OCI-M2 (cell line): ENCODE data around the gene DLG2.

Experiments used
- DNase-seq: peaks from one replicate; lab custom pipeline; 2025; ENCODE audit not compliant: unreplicated experiment; lab: John Stamatoyannopoulos, UW

DLG2 gene

DNA sequence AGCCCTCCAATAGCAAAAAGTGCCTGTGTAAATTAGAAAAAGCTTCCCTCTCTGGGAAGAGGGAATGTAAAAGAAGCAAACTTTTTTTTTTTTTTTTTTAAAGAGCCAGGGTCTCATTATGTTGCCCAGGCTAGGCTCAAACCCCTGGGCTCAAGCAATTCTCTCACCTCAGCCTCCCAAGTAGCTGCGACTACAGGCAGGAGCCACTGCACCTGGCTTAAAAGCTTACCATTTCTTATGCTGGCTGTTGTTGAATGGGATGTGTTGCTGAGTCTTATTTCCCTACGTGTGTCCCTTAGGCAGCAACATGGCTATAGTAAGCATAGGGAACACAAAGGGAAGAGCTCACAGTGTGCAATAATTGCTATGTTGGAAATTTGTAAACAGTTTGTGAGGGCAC, 2115.5 kb downstream of the DLG2 start:
- no peak for DNase-seq

DNA sequence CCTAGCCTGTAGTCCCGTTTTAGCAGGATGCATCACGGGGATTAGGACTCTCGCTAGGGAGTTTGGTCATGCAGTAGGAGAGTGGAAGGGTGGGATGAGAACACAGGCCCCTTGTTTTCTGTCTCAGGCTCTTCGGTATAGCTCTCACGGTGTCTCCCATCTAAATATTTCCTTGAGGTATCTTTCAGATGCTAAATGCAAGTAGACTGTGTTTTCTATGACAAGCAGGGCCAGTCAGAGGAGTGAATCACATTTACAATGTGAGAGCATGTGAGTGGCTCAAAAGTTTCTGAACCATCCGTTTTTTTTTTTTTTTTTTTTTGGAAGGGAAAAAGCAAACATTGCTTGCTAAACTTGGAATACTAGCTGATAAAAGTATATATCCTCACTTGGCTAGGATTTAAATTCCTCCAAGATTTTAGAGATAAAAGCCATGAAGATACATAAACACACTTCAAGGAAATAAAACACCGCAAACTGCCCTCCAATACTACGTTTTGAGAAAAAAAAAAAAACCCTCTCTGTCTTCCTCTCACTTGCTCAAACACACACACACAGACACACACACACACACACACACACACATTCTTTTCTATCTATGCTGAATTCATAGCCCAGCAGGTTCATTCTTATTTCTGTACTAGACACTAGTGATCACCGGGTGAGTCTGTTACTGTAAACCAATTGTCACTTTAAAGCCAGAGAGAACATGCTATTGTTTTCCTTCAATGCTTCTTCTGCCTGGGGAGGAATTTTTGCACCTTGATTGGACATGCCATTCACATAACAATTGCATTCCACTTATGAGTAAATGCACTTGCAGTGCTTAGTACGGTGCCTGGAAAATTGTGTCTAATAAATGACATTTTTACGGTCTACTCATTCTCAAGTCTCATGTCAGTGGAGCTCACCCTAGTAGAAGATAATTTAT, 2116.3 kb downstream of the DLG2 start:
- DNase-seq, result no peak

DNA sequence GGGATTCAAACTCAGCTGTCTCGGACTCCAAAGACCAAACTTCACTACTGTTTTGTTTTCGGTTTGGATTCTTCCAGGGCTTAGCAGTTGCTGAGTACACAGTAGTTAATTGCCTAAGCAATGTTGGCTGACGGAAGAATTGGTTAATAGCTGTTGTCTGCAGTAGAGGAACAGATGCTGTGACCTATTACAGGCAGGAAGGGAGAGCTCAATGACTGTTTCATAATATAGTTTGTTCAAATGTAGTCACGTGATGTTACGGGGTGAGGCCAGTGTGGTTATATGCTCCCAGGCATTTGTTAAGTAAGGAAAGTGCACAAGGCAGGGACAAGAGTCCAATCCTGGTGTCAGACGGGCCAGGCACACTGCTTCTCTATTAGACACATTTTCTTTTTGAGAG, 2118.3 kb downstream of the DLG2 start:
- no peak for DNase-seq

DNA sequence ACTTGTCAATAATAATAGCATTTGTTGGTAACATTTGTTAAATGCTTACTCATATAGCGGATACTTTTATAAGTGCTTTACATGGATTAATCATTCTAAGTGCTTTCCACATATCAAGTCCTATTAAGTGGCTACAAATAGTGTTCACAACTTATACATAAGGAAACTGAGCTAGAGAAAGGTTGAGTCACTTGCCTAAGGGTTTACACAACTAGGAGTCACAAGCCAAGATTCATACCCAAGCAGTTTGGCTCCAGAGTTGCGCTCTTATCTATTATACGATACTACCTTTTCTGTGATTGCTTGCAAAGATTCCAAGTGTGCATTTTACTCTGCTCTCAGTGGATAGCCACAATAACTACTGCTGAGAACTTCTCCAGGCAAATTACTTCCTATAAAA, 2125.1 kb downstream of the DLG2 start:
- DNase-seq, result no peak

DNA sequence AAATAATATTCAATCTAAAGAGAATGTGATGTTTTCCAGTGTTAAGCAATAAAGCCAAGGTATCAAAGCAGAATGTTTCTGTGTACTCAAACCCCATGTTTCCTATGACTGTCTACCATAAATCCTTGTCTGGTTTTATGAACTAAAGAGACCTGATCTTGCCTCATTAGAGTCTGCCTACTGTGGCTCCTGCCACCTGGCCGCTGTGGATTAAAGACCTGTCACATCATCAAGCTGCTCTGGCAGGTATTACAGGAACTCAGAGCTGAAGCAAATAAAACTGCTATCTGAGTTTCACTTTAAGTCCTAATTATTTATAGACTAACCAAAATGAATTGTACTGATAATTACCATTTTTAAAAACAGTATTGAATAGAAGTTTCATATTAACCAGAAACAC, 2133.2 kb downstream of the DLG2 start:
- no peak for DNase-seq

DNA sequence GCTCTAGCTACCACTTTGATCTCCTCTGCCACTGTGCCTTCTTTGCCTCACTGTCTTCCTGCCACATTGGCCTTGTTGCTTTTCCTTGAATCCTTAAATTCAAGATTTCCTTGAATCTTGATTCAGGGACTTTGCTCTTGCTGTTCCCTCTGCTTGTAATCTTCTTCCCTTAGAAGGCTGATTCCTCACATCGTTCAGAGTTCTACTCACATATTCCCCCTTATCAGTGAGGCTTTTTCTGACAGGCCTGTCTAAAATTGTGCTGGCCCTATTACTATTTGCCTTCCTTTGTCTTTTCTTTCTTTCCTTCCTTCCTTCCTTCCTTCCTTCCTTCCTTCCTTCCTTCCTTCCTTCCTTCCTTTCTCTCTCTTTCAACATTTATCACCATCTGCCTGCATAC, 2134.1 kb downstream of the DLG2 start:
- DNase-seq, result no peak

DNA sequence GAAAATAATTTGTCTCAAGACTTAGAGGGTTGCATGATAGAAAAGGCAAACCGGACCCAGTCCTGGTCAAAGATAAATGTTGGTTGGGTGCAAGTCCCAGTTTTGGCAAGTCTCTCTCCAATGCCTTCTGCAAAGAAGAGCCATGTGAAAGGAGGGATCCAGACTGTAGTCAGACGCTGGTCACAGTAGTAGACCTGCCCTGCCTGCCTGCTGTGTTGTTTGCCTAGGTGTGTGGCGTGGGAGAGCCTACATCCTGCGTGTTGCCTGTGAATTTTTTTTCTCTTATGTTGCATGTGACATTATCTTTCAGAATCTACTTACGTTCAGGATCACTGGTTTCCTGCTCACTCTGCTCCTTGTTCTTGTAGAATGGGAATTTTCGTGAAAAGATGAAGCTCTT, 2143.3 kb downstream of the DLG2 start:
- DNase-seq, result no peak

DNA sequence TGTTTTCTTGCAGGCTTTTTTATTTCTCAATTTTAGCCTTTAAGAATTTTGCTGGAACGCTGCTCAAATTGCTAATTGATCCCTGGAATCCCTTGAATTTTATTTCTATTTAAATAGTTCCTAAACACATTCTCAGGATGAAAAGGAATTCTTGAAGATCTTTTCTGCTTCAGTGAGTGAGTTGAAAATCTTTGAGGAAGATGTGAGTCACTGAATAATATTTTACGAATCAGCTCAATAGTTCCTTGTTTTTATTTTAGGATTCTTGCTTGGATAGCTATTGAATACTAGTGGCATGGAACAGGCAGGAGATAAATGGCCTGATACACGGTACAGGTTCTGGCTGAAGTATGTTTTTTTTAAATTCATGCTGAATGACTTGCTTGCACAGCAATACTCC, 2146.3 kb downstream of the DLG2 start:
- DNase-seq, result no peak

DNA sequence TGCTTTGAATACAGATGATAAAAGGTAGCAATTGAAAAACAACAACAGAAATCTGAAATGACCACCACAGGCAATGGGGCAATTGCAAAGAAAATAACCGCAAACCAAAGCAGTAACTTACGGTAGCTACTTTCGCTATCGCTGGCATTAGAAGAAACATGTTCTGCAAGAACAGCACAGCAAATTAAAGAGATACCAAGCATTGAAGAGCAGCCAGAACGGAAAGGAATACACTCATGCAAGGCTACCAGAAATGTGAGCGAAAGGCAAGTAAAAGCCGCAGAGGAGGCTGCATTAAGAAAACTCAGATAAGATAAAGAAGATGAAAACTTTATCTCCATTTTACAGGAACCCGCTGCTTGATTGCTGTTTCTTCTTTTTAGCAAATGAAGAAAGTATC, 2146.9 kb downstream of the DLG2 start:
- no peak for DNase-seq

DNA sequence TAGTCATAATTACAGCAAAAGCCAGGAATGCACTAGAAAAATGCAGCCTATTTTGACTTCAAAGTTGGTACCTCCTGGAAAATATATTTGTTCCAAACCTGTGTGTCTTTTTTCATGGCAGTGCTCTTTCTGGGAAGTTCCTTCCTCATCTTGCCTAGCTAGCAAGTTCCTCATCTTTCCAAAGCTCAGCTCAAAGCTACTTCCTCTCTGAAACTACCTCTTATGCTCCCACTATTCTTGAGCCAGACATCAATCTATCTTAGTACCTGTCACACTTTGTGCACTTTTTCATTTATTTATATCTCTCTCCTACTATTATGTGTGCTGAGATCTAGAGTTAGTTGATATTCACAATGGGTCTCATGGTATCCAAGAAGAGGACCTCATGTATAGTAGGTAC, 2149.4 kb downstream of the DLG2 start:
- no peak for DNase-seq

DNA sequence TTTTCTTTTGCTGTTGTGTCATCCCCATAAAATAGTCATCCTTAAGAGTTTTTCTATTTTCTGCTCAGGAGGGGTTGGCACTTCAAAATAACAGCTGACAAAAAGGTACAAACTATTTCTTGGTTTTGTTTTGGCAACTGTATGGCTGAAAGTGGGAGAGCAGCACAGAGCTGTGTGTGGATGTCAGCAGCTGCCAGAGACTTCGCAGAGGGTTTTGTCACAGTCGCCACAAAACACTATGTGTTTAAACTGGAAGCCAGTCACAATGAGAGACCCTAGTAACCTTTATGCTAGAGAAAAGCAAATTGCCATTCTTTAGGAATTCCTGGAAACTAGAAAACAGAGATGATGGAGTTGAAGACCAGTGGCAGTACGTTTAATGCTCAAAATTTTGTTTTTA, 2151.4 kb downstream of the DLG2 start:
- DNase-seq, result no peak

DNA sequence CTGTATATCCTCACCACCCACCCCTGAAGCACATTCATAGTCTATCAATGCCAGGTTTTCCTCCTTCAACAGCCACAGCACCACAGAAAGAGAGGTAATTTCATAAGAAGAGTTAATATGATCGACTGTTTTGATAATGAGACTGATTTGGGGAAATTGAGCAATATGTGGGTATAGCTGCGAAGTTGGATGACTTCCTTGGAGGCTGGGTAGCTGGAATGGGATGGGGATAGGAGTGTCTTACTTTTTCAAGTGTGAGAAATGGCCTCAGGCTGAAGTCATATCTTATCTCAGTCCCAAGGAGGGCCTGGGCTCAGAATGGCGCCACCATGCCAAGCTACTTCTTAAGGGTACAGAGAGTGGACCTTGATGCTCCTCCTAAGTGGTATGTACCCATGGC, 2153.4 kb downstream of the DLG2 start:
- no peak for DNase-seq

DNA sequence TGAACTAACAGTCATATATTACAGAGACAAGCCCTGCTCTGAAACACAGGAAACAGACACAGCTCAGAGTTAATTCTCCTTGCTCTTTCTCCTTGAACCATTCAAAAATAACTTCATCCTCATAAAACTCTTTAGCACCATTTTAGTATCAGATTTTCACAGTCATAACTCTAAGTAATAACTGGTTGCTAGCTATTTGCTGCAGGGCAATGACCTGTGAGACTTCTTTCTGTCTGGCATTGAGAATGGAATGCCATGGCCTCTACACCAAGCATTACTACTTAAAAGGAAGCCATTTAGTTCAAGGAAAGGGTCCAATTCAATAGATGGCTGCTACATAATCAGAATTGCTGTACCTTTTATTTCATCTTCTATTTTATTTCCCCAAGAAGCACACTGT, 2154.3 kb downstream of the DLG2 start:
- DNase-seq, result no peak

DNA sequence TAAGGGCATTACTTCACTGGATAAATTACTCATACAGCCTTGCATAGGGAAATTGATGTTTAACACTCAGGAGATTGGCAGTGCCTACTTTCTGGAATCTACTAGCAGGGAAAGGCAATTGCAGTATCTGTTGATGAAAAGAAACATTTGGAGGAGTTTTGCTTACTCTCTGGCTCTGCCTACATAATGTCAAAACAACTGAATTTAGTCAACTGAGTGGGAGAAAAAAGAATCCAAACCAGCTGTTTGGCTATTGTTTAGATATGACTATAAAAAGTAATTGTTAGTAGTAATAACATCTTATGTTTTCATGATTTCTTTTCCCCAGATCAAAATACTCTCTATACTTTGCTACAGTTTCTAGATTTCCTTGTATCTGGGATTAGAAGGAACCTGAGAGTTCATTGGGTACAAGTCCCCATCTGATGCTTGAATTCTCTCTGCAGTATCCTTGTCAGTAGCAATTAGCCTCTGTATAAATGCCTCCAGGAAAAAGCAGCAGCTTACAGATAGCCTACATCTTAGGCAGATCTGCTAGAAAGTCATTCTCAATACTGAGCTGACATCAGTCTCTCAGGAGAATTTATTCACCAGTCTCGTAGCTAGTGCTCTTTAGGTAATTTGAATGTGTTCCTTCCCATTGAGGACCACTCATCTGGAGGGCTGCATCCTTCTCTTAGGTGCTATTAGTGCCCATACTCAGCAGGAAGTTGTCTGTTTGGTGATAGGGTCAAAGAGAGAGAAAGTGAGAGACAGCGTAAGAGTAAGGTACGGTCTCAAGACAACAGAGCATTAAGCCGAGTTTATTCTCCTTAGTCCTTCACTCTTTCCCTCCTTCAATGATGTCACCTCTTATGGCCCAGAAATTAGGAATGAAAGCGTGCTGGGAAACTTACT, 2155.1 kb downstream of the DLG2 start:
- DNase-seq, result no peak

DNA sequence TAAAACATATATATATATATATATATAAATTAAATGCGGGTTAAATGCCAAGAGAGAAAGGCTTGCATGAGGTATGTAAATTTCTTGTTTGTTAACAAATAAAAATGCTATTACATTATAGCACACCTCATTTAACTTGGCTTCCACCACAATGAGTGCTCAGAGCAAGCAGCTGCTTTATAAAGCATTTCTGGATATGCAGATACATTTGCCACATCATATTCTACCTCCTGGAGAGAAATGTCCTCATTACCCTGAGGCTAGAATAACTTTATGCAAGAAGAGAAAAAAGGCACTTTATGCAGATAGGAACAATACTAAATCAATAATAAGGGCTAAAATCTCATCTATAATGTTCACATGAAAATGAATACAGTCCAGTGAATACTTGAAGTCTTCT, 2159.3 kb downstream of the DLG2 start:
- DNase-seq, result no peak

DNA sequence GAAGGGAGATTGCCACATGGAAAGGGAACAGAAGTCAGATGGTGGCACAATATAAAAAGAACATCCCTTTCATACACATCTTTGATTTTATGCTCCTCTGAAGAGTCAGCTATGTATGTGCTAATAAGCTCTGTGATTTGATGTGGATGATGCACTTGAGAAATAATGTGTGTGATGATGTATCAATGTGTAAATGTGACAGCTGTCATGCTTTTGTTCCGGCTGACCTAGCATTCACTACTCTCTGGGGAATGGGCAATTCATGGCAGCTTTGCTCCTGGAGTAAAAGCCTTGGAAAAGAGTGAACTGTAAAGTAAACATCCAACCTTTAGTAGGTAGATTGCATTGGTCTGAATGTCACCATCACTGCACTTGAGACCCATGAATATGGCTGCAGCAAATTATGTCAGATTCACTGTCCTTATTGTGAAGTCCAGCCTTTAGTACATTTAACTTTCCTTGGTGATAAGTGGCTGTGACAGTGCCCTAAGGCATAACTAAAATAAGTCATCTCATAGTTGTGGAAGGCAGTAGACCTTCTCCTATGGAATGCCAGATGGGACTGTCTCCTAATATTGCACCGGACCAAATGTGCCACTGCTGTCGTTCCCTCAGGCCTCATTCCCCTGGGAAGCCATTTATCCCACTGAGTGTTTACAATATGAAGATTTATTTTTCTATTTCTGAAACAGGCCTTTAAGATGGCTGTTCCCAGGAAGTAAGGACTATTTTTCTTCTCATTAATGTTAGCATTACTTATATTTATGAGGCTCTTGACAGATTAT, 2162.8 kb downstream of the DLG2 start:
- DNase-seq, result no peak

DNA sequence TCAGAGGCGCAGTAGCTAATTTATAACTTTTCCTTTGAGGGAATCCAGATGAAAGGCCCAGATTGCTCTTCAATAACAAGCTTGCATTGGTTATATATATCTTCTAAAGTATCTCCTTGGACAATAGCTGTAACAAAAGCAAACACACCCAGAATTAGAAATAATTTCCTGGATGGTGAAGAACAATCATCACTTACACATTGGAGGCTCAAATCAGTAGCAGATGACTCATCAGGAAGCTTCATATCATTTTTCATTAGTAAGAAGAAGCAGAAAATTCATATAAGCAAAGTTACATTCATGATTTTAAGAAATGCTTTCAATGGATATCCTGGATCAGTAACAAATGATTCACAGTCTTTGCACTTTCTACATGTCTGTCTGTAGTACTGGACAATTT, 2167.3 kb downstream of the DLG2 start:
- DNase-seq, result no peak

DNA sequence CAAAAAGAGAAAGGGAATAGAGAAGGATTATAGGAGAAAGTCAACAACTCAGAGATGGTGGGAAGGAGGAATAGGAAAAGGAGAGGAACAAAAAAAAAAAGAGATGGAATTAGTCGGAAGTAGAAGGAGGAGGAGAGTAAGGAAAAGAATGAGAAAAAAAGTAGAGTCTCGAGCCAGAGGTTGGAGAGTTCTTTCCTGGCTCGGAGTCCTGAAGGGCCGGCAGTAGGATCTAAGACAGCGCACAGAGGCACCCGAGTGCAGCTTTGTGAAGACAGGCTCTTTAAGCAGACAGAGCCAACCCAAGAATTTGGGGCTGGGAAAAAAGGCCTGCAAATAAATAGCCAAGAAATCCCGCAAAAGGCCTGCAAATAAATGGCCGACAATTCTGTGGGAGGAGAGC, 2170.6 kb downstream of the DLG2 start:
- no peak for DNase-seq

DNA sequence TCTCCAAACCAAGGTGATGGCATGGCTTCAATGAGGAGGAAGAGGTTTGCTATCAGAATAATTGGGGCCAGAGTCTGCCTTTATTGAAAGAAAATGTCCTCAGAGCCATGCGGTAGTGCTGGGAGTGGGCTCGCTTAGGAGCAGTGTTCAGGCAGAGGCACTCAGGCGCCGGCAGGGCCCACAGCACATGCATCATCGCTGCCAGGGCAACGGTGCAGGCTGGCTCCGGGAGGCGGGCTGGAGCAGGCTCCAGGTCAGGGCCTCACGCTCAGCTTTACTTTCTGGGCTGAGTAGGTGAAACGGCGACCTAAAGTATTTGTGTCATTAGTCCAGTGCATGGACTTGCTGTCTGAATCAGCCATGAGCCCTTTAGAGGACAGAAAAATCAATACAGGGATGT, 2171.1 kb downstream of the DLG2 start:
- no peak for DNase-seq

DNA sequence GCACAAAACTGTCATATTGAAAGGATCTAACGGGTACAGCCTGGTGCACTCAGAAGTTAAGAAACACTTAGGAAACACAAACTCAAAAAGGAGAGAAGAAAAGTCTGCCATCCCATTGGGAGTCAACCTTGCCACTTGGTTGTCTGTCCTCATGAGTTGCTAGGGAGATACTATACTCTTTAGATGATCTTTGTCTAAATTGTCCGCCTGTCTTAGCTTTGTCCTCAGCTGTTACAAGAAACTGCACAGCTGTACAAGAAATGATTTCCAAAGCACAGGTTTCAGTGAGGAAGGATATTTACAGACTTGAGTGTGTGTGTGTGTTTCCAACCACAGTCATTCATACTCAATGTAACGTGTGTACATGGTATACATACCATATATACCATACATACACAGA, 2171.8 kb downstream of the DLG2 start:
- DNase-seq, result no peak

DNA sequence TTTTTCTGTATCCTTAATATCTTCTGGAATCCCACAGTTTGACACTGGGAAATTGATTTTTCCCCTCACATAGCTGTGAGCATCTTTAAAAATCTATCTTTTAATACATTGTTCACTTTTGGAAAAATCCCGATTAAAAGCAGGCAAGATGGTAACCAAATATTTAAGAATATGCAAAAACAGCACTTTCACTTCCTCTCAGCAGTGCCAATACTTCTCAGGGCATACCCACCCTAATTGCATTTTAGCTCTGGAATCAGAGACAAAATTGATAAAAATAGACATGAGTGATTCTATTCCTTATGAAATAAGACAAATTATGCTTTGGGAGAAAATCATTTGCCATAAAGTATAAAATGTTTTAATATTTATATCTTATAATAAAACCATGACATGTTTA, 2172.5 kb downstream of the DLG2 start:
- DNase-seq, result no peak
